Measurements from ENCODE around the gene ERGIC1. TPM values are rescaled to one million over a fixed set of nuclear protein-coding genes. Genes with fewer than 3 reads are reported as not detected.
"Not testable (repeated sequence)": the region's sequence is repeated elsewhere in the genome, so short reads cannot be mapped to it uniquely, and the experiment has no call there.

The ERGIC1 gene
- total RNA-seq, 1 donor from 2014 or later, result 74.8 TPM

DNA sequence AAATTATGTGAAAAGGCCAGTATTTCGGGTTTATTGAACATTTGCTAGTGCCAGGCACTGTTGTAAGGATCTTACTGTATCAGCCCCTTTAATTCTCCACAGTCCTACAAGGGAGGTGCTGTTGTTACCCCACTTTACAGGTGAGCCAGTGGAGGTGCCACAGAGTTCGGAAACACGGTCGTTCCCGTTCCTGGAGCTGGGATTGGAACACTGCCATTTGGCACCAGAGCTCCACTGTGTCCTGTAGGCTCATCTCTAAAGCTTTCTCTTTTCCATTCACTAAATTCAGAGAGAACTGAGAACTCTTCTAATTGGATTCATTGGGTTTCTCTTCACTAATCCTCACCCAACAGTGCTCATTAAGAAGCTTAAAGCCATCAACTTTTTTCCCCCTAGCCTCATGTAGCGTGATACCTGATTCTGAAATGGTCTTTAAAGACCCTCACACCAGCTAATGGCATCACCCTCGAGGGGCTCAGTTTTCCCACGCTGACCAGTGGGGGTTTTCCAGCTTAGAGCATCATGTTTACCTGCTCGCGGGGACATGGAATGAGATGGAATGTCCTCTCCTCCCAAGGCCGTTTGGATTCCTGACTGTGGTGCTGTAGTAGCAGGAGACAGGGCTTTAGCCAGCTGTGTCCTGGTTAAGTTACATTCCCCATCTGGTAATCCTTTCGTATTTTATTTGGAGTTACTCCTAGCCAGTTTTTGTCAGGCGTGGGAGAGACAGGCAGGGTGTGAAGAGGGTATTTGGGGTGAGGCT lies 5.8 kb downstream of the ERGIC1 start:
- intact Hi-C loops (cut with DNase I), result loop anchor here (10.0 kb wide), 1 partner anchor 125 kb away; no protein-coding TSS in a partner anchor

DNA sequence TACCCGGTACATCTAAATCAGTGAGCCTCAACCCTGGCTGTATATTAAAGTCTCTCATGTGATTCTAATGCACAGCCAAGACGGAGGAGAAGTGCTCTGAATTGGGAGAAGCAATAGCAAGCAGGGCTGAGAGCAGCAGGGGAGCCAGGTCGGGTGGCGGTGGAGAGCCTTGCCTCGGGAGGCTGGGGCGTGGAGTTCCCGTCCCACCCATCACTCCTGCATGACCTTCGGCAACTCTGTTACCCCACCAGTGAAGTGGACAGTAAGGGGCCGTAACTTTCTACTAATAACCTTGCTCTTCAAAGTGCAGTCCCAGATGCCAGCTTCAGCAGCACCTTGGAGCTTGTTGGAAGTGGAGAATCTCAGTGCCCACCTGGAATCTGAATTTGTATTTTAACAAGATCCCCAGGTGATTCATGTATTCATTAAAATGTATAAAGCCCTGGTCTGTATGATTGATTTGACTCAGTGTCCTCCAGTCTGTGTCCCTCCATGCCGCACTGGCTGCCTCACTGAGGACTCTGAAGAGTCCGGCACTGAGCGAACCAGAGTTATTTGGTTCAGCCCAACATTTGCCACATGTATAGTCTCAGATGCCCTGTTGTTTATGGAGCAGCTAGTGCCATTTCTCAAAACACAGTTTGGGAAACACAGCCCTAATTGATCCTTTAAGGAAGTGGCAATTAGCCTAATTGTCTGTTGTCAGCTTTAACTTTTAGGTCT lies 6.5 kb downstream of the ERGIC1 start:
- ATAC-seq, result no peak
- intact Hi-C loops (cut with DNase I), result no loop called here
- DNase-seq (ENCODE audit: missing footprints), result no peak

More for the DNA sequence above, 5.8 kb downstream of the ERGIC1 start:
- DNase-seq (ENCODE audit: missing footprints) (no peak), ATAC-seq (peak; percentile 47)

DNA sequence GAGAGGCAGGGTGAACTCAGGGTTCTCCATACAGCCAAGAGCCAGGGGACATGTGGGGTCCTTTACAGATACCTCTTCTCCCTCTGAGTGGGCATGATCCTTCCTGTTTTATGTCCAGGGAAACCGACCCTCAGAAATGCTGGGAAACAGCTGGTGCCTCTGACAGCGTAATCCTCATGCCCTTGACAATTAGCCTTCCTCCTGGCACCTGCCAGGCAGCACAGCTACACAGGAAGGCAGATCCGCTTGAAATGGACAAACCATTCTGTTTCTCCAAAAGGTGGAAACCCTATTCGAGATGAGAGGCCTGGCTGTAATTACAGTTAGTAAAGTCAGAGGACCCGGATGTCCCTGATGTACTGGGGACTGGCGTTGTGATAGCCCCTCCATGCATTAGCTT lies 7.2 kb downstream of the ERGIC1 start:
- no peak for DNase-seq (ENCODE audit: missing footprints)
- intact Hi-C loops (cut with DNase I), result no loop called here
- no peak for ATAC-seq

DNA sequence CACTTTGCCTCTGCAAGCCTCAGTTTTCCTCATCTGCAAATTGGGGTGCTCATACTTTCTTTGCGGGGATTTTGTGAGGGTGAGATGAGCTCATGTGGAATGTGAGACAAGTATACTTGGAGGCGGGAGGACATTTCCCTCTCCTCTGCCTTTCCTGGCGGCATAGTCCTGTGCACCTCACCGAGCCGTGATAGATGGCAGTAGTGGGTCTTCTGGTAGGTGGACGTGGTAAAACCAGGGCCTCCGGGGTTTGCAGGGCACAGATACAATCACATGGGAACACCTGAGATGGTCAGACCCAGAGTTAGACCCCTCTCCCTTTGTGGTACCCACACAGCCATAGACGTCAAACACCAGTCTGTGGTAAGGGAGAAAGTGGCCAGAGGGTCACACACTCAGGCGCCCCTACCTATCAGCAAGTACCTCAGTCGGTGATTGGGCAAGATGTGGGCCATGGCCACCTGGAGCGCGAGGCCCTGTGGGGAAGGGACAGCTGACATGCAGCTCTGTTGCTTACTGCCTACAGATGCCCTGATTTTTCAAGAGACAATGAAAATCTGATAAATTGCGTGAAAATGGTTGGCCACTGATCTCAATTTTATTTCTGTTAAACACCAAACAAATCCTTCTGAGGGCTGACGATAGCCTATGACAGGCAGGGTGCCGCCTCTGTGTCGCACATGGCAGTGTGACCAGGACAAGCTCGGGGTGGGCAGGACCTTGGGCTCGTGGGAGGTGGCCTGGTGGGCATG lies 9.9 kb downstream of the ERGIC1 start:
- intact Hi-C loops (cut with DNase I), result no loop called here
- no peak for DNase-seq (ENCODE audit: missing footprints)
- no peak for ATAC-seq

DNA sequence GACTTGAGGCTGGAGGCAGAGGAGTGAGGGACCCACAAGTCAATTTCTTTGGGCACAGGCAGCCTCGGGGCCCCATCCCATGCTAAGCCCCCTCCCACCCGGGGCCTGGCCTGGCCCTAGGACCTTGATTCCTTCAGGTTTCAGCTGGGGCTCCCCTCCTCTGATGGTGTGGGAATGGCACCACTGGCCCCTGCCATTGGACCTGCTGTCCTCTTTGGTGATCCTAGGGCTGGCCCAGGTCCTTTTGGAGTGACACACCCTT lies 10.5 kb downstream of the ERGIC1 start:
- ATAC-seq (no peak), DNase-seq (ENCODE audit: missing footprints) (no peak)
- intact Hi-C loops (cut with DNase I), result no loop called here

DNA sequence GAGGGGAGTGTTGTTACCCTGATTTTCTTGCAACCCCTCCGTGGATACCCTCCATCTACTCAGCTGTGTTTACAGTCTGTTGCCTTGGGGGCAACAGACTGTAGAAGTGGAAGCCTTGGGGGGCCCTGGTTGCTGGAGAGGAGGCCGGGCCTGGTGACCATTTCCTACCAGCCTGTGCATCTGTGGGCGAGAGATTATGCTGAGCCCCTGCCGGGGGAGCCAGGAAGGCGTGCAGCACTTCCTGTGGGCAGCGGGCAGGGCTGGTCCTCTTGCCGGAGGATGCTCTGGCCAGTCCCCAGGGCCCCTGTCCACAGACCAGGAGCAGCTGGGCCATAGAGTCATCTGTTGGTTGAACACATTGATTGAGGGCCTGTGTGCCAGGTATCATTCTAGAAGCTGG lies 11.1 kb downstream of the ERGIC1 start:
- intact Hi-C loops (cut with DNase I), result no loop called here
- DNase-seq (ENCODE audit: missing footprints) (no peak), ATAC-seq (no peak)

DNA sequence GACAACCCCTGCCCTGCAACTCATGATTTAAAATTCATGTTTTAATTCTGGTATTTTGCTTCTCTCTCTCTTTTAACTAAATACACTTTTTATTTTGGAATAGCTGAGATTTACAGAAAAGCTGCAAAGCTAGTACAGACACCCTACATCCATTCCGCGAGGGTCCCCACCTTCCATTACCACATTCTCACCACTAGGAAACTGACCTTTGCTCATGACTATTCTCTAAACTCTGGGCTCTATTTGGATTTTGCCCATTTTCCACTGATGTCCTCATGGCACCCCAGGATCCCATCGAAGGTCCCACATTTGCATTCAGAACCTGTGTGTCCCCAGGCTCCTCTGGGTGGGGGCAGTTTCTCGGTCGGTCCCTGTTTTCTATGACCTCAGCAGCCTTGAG lies 11.5 kb downstream of the ERGIC1 start:
- intact Hi-C loops (cut with DNase I), result no loop called here
- ATAC-seq (no peak), DNase-seq (ENCODE audit: missing footprints) (no peak)

DNA sequence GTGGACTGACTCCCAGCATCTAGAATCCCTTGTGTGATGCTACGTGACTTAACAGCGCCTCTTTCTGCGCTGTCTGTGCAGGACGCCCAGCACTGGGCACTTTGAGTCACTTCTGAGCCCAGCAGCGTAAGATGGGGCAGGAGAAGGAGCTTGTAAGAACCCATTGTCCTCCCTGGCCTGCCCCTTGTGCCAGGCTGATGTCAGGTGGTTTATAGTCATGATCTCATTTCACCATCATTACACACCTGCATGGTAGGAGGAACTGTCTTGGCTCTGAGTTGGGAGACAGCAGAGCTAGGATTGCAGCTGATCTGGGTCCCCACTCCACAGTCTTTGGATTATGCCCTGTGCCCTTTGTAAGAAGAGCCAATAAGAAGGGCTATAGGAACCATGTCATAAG lies 12.2 kb downstream of the ERGIC1 start:
- DNase-seq (ENCODE audit: missing footprints) (no peak), ATAC-seq (no peak)
- intact Hi-C loops (cut with DNase I), result no loop called here

DNA sequence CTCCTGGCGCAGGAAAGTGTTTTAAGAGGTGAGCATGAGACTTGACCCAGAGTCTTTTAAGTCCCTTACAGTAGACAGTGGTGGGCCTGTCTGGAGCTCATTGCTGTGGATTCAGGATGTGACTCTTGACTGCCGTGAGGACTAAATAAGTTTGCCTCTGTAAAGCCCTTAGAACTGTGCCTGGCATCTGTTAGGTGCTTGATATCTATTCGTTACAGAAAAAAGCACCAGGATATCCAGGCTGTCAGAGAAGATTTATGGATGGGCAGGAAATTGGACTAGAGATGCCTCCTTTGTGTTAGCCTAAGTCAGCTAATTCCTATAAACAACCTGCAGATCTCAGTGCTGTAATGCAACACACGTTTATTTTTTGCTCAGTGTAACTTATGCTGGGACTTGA lies 12.6 kb downstream of the ERGIC1 start:
- no peak for DNase-seq (ENCODE audit: missing footprints)
- intact Hi-C loops (cut with DNase I), result no loop called here
- no peak for ATAC-seq

DNA sequence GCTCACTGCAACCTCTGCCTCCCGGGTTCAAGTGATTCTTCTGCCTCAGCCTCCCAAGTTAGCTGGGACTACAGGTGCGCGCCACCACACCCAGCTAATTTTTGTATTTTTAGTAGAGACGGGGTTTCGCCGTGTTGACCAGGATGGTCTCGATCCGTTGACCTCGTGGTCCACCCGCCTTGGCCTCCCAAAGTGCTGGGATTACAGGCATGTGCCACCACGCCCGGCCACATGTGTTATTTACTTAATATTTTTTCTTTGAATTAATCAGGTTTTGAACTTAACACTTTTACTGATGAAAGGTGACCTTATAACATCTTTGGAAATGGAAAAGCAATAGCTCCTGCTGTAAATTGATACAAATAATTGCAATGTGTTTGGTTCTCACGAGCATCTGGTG lies 13.5 kb downstream of the ERGIC1 start:
- DNase-seq (ENCODE audit: missing footprints); intact Hi-C loops (cut with DNase I); ATAC-seq: not testable (repeated sequence)

DNA sequence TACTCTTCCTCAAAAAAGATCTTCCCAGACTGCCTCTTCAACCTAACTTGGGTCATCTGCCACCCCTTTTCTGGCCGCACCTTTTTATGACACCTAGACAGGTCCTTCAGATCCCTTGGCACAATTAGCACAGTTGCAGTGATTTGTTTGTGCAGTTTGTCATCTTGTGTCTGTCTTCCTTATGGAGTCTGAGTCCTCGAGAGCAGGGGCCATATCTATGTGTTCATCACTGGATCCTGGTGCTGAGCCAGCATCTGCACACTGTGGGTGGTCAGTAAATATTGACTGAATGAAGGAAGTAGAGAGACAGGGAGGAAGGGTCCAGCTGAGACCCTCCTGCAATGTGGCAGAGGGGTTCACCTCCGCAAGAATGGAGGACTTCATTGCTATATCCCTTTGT lies 14.4 kb downstream of the ERGIC1 start:
- intact Hi-C loops (cut with DNase I), result no loop called here
- DNase-seq (ENCODE audit: missing footprints) (no peak), ATAC-seq (no peak)

DNA sequence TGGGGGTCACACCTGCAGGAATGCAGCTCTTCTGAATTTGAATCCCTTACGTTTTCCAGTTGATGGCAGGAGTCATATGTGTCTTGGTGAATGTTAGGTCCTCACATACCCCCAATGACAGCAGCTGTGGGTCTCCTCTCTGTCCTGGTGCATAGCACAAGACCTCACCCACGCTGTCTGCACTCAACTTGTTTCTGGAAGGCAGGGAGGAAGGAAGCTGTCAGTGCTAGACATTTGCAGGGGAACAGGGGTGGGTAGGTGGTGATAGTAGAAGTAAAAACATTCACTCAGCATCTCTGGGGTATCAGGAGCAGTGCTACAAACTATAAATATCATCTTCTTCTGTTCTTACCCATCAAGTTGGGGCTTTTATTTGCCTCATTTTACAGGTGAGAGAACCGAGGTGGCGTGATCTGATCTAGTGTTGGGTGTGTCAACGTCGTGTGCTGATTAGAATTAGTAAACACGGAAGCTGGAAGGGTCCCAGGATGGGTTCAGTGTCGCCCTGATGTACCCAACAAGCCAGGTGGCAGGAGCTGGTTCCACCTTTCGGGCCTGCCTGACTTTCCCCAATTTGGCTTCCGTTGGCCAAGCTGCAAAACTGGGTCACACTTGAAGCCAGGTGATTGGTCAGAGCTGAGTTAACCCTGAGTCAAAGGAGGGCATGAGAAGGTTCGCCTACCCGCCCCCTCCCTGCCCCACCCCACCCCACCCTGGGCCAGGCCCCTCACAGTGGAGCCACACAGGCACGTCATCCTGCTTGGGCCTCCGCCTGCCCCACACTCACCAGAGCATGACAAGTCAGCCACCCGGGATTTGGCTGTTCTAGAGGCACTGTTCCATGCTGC lies 15.8 kb downstream of the ERGIC1 start:
- ATAC-seq (no peak), DNase-seq (ENCODE audit: missing footprints) (no peak)
- intact Hi-C loops (cut with DNase I), result no loop called here

DNA sequence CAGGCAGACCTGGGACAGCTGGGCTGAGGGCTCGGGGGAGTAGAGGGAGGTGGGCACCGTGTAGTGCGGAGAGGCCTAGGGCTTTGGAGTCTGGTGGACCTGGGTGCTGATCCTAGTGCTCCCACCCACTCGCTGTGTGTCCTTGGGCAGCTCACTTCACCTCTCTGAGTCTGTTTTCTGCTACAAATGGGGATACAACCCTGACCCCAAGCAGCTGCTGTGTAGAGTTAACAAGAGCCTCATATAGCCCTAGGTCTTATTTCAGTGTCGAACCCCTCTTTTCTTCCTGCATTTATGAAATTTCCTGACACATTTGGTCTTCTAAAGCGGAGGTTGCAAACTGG lies 16.4 kb downstream of the ERGIC1 start:
- intact Hi-C loops (cut with DNase I), result no loop called here
- DNase-seq (ENCODE audit: missing footprints) (no peak), ATAC-seq (no peak)

DNA sequence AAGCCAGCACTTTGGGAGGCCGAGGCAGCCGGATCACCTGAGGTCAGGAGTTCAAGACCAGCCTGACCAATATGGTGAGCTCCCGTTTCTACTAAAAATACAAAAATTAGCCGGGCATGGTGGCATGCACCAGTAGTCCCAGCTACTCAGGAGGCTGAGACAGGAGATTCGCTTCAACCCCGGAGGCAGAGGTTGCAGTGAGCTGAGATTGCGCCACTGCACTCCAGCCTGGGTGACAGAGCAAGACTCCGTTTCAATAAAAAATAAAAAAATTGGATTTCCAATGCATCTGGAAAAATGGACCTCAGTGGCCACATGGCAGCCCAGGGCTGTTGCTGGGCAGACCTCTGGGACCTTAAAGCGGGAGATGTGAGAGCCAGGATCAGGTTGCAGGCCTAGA lies 17.2 kb downstream of the ERGIC1 start:
- DNase-seq (ENCODE audit: missing footprints); ATAC-seq; intact Hi-C loops (cut with DNase I): not testable (repeated sequence)

DNA sequence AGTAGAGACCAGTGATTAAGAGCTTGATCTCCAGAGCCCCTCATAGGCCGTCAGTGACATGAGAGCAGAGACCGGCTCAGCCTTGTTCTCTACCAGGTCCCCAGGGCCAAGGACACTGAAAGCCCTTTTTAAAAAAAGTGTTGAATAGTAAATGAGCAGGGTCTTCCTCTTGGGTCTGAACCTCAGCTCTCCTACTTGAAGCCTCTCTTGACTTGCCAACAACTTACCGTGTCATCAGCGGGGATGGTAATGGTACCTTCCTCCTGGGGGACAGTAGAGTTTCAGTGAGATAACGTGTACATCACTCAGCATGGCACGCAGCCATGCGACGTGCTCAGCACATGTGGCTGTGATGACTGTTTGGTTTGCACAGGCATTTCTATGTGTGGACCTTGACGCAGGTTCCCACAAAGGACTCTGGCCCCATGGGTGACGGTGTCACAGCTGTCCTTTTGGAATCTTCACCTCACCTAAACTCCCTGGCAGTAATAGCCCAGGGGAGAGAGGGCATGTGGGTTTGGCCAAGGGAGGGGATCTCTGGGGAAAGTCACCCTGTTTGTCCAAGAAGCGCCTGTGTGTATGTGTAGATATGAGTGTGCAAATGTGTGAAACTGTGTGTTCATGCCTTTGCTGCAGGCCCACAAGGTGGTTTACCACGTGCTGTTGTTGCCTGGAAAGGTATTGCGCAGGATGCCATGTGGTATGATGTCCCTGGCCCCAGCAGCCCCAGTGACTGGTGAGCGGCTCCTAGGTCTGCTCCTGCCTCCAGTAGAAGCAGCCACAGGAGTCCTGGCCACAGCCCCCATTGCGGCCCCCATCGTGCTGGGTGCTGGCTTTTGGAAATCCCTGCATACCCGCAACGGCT lies 18.7 kb downstream of the ERGIC1 start:
- ATAC-seq (no peak), DNase-seq (ENCODE audit: missing footprints) (no peak)
- intact Hi-C loops (cut with DNase I), result no loop called here

DNA sequence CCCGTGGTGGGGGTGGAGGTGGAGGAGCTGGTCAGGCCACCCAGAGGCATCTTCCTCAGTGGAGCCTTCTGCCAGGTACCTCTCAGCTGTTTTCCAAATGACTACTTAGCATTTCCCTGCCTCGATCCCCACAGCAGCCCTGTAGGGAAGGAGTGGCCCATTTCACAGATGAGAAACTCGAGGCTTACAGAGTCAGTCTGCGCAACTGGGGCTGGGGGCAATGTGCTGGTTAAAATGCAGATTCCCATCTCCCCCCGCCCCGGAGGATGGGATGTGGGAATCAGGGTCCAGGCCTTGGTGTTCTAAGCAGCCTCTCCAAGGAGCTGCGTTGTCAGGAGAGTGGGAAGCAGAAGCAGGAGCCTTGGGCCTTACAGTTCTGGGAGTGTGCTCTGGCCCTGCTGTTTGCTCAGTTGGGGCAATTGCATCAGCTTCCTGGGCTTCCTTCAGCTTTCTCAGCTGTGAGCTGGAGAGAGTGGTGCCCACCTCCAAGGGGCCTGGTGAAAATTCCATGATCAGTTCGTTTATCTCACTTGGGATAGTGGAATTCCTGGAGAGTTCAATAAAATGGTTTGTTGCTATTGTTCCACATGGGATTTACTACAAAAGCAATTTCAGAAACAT lies 19.4 kb downstream of the ERGIC1 start:
- peak; percentile 30 for ATAC-seq
- intact Hi-C loops (cut with DNase I), result no loop called here
- DNase-seq (ENCODE audit: missing footprints), result no peak

DNA sequence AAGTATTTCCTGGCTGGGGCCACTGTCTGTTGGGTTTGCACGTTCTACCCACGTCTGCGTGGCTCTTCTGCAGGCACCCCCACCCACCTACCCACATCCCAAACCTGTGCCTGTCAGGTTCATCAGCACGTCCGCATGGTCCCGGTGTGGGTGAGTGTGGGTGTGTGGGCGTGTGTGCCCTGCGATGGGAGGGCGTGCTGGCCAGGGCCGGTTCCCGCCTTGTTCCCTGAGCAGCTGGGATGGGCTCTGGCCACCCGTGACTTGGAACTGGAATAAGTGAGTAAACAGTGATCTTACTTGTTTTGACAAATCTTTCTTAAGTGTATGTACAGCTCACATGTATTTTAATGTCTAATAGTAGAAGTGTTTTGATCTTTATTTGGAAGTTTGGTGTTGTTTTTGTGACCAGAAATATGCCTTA lies 20.4 kb downstream of the ERGIC1 start:
- intact Hi-C loops (cut with DNase I), result no loop called here
- no peak for DNase-seq (ENCODE audit: missing footprints)
- ATAC-seq, result peak; percentile 27

DNA sequence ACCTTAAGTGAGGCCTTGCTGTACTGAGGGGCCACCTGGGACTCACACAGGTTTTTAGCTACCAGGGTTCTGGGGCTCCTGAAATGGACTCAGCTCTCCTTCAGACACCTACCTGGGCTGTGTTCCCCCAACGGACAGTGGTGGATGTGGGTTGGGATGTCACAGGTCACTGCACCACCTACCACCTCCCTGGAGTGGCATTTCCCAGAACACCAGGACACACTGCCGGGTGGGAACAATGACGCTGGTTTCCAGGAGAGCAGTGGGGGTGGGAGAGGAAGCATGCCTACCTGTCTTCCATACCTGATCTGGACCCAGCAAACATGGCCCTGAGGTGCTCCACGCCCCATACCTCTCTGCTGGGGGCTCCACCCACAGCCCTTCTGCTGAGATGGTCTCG lies 20.9 kb downstream of the ERGIC1 start:
- no peak for ATAC-seq
- intact Hi-C loops (cut with DNase I), result no loop called here
- DNase-seq (ENCODE audit: missing footprints), result no peak
